H1 (cell line): Measurements from ENCODE around the gene HNF4A.

Source experiments
- ATF3 ChIP-seq: IDR thresholded peaks from 2 replicates; pipeline ENCODE4 v1.6.1; 2011; ENCODE audit warnings: low read depth, mild to moderate bottlenecking, low read length; ENCODE audit not compliant: insufficient read depth
- CTCF ChIP-seq, 3 experiments: IDR thresholded peaks; 1 replicate in 2 of 3; 2 replicates in 1 of 3; pipeline versions ENCODE4 v1.5.1 to v1.6.1; 2011; ENCODE audit warnings: low read length in 3 of 3, mild to moderate bottlenecking in 3 of 3, inconsistent platforms in 2 of 3, low read depth in 1 of 3, moderate library complexity in 1 of 3; ENCODE audit not compliant: insufficient read depth in 1 of 3; ENCODE audit errors: control extremely low read depth in 1 of 3
- EP300 ChIP-seq, 2 experiments: IDR thresholded peaks; 1 replicate in 1 of 2; 2 replicates in 1 of 2; pipeline ENCODE4 v1.6.1; 2011 to 2012; ENCODE audit warnings: low read depth in 2 of 2, low read length in 2 of 2, mild to moderate bottlenecking in 2 of 2, borderline replicate concordance in 1 of 2, inconsistent platforms in 1 of 2, moderate library complexity in 1 of 2
- GABPA ChIP-seq: IDR thresholded peaks from 2 replicates; pipeline ENCODE4 v1.6.1; 2011; ENCODE audit warnings: mild to moderate bottlenecking, low read length, moderate library complexity, borderline replicate concordance; ENCODE audit not compliant: insufficient read depth
- KDM1A ChIP-seq: fragments of 200-600, 300-600 bp; sonication (generic); IDR thresholded peaks from 2 replicates; pipeline ENCODE4 v1.7.1; 2016; ENCODE audit warnings: mild to moderate bottlenecking, low read length, borderline replicate concordance
- MAX ChIP-seq: IDR thresholded peaks from 2 replicates; pipeline ENCODE4 v1.6.1; 2012; ENCODE audit warnings: inconsistent platforms
- POLR2A ChIP-seq, 2 experiments: IDR thresholded peaks; 1 replicate in 1 of 2; 2 replicates in 1 of 2; pipeline ENCODE4 v1.6.1; 2011; ENCODE audit warnings: low read depth in 2 of 2, low read length in 2 of 2, mild to moderate bottlenecking in 2 of 2; ENCODE audit errors: control extremely low read depth in 1 of 2
- RAD21 ChIP-seq, 2 experiments: IDR thresholded peaks in 1 of 2; conservative IDR thresholded peaks in 1 of 2; 2 replicates each; pipeline ENCODE4 v1.6.1; 2011; ENCODE audit warnings: low read depth in 2 of 2, low read length in 2 of 2, improper control_type of control experiment in 1 of 2, inconsistent platforms in 1 of 2, mild to moderate bottlenecking in 1 of 2, moderate library complexity in 1 of 2
- SP1 ChIP-seq: IDR thresholded peaks from 2 replicates; pipeline ENCODE4 v1.6.1; 2011; ENCODE audit warnings: low read depth, low read length
- USF2 ChIP-seq: IDR thresholded peaks from 2 replicates; pipeline ENCODE4 v1.6.1; 2011; ENCODE audit warnings: low read length, improper control_type of control experiment

- TF ChIP-seq MAX (no peak), POLR2A (IDR thresholded peaks at IDR 0.05; ENCODE audit: control extremely low read depth in 1 of 2, low read depth in 2 of 2, low read length in 2 of 2) (no peak), CTCF (IDR thresholded peaks at IDR 0.05; ENCODE audit: control extremely low read depth in 1 of 3, insufficient read depth in 1 of 3, low read depth in 1 of 3, low read length in 3 of 3) (no peak), ATF3 (no peak), RAD21 (IDR thresholded peaks at IDR 0.05 in 1 of 2, conservative IDR thresholded peaks at IDR 0.05 in 1 of 2; ENCODE audit: low read depth in 2 of 2, low read length in 2 of 2) (no peak), GABPA (no peak), EP300 (IDR thresholded peaks at IDR 0.05; ENCODE audit: borderline replicate concordance in 1 of 2, low read depth in 2 of 2, low read length in 2 of 2) (no peak), KDM1A (no peak), USF2 (no peak), SP1 (no peak)
Observed at GRCh38 chr20:44405257-44405656, 49.8 kb downstream of the HNF4A start.
